ENCODE measurements around the gene WDR20.
"Not testable (repeated sequence)": the region's sequence is repeated elsewhere in the genome, so short reads cannot be mapped to it uniquely, and the experiment has no call there.

WDR20 gene

DNA sequence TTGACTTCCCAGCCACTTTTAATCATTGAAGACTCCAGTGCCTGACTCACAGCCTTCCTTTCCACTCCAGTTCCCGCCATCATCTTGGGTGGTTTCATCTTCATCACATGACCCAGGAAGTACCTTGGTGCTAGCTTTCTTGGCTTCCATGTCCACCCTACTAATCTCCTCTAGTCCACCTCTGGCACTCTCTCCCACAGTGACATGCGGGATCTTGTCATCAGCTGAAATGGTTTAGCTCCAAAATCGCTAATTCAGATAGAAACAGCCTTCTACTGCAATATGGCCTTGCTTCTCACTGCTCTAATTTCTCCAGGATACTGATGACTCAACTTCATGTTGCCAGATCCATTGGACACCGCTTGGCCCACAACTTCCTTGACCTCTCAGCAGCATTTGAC is 24.5 kb downstream of the WDR20 start:
- no peak for DNase-seq

DNA sequence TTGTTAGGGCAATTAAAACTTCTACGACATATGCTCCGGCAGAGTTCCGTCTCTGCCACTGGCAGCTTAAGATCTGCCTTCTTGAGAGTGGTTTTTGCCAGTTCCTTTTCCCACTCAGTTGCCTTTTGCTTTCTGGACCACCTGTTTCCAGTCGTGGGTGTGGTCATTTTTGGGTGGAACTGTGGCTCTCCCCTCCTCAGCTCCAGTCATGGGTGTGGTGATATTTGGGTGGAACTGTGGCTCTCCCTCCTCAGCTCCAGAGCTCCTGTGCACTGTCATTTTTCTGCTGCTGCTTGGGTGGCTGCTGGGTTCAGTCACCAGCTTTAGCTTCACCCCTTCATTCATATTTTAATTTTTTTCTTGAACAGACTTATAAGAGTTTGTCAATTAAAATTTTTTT is 25.3 kb downstream of the WDR20 start:
- DNase-seq, result no peak

DNA sequence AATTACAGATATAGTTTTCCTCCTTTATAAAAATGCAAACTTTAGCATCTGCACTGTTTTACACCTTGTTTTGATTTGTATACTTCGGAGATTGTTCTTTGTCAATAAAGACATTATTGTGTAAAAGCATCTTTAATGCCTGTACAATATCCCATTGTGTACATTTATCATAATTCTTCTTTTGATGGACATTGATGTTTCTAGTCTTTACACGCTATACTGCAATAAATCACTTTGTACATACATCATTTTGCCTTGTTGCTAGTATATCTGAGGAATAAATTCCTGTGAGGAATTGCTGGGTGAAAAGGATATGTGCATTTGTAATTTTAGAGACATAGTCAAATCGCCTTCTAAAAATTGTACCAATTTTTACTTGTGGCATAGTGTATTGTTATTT is 30.4 kb downstream of the WDR20 start:
- DNase-seq, result no peak

DNA sequence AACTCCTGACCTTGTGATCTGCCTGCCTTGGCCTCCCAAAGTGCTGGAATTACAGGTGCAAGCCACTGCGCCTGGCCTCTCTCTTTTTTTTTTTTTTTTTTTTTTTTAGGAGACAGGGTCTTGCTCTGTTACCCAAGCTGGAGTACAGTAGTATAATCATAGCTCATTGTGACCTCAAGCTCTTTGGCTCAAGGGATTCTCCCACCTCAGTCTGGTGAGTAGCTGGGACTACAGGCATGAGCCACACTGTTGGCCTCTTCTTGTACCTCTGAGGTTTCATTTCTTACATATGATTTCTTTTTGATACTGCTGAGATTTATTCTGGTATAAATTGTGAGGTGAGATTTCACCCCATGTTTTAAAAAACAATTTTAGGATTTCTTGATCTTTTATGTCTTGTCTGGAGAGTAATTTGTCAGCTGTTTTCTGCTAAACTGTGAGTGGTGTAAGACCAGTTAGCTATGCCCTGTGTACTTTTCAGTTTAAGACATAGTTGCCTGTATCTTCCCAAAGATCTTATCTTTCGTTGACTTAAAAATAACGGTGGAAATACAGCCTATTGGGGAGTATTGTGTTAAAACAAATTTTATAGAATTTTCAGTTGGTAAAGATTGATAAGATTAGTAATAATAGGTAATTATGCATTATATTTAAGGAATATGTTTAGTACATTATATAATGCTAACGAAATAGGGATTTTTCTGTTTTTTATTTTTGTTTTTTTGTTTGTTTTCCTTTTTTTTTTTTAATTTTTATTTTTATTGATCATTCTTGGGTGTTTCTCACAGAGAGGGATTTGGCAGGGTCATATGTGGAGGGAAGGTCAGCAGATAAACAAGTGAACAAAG is 31.7 kb downstream of the WDR20 start:
- DNase-seq, result no peak

DNA sequence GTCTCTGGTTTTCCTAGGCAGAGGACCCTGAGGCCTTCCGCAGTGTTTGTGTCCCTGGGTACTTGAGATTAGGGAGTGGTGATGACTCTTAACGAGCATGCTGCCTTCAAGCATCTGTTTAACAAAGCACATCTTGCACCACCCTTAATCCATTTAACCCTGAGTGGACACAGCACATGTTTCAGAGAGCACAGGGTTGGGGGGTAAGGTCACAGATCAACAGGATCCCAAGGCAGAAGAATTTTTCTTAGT is 32.2 kb downstream of the WDR20 start:
- not testable (repeated sequence) for DNase-seq

DNA sequence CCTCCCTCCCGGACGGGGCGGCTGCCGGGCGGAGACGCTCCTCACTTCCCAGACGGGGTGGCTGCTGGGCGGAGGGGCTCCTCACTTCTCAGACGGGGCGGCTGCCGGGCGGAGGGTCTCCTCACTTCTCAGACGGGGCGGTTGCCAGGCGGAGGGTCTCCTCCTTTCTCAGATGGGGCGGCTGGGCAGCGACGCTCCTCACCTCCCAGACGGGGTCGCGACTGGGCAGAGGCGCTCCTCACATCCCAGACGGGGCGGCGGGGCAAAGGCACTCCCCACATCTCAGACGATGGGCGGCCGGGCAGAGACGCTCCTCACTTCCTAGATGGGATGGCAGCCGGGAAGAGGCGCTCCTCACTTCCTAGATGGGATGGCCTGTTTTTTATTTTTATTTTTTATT is 33.0 kb downstream of the WDR20 start:
- DNase-seq, result not testable (repeated sequence)

DNA sequence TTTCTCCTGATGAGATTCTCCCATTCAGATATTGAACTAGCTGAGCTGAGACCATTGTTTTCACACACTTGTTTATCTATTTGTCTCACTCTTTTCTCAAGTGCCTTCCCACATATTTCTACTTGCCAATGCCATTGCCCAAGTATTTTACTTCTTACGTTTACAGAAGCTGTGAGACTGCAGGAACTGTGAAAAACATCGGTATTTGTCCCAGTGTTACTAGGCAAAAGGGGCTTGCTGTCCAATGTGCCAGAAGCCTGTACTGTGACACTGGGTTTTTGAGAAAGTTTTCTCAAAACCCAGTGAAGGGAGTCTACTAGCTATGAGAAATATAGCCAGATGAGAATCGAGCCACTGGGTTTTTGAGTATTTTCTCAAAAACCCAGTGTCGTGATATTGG is 37.5 kb downstream of the WDR20 start:
- no peak for DNase-seq

DNA sequence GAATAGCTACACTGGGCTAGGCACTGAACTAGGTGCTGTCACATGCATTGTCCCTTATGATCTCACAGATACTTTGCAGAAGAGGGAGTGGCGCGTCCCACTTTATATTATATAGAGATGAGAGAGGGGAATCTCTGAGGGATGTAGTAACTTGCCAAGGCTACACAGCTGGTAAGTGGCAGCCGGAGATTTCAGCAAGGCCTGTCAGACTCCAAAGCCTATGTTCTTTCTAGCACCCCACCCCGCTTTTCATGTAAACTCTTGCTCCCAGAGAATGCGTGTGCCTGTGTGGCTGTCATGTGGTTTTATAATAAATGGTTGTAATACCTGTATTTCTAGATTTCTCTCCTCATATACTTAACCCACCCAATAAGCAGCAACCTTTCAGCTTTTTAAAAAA is 39.1 kb downstream of the WDR20 start:
- no peak for DNase-seq

DNA sequence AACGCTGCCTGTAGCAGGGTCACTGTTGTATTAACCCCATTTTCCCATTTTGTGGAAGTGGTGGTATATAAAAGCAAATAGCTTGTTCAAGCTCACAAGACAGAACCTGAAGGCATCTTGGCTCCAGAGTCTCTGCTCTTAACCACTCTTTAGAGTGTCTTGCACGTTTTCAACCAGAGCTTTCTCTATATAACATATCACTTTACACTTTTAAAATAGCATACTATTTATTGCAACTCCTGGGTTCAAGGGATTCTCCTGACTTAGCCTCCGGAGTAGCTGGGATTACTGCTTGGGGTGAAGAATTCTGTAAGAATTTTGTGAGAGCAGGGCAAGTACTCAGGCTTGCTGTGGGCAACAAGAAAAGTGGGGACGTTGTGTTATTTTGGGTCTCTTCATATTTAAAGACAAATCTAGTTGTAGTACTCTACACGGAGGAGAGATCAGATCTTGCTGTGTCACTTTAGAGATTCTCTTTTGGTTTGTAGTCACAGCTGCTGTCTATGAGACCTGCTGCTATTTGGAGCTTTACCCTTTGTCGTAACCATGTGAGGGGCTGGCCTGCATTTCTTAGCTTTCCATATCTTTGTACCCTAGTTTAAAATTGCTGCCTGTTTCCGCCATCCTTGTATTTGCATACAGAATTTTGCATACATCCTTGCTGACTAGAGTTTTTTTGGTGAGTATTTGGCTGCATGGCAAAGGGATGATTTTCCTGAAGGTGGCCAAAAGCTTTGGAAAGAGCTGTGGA is 40.7 kb downstream of the WDR20 start:
- DNase-seq, result no peak

DNA sequence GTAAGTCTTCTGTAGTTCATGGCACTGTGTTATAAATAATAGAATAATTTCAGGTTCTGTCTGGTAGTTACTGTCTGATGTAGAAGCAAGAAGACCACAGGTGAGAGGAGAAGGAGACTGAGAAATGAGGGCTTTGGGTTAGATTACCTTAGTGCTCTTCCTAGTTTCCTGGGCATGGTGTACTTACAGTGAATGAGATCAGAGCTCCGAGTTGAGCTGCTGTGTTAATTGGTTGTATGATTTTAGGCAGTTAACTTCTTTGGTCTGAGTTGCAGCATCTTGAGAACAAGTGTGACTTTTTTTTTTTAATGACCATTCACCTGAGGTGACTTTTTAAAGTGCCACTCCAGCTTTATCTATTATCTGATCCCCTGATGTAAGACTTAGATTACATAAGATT is 41.5 kb downstream of the WDR20 start:
- no peak for DNase-seq

DNA sequence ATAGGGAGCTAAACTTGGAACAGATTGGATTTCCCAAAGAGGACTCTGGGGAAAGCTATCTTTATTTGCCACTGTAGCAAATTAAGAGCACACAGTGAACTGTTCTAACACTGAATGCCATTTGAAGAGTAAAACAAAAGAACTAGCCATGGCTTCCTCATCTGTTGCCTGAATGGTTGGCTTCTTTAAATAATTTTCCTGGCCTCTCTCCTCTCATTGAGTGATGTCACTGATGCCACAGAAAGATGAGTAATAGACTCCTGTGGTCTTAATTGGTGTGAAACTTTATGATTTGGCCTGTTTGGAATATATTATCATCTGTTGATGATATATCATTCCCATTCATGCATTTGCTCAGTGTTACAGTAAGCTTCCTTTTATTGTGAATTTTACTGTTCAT is 42.5 kb downstream of the WDR20 start:
- DNase-seq, result no peak

DNA sequence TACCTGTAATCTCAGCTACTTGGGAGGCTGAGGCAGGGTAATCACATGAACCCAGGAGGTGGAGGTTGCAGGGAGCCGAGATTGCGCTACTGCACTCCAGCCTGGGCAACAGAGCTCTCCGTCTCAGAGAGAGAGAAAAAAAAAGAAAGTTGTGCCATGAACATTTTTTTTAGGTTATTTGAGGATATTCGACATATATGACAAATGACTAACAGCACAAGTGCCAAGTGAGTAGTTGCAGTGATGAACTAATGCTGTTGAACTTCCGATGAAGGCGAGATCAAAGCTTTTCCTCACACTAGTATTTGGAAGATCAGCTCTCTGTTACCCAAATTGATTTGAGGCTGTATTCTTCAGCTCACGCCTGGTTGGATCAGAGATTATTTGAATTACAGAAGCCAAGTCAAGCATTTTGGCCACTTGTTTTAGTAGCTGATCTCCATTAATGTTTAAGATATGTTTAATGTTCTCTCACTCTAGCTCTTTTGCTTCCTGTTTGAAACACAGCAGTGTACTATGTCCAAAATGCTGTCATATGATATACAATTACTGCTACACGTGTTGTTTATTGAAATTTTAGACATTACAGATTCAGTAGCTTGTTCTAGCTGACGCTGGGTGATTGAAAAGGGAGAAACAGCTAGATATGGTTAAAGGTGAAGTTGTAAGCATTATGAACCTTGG is 43.4 kb downstream of the WDR20 start:
- DNase-seq, result no peak

DNA sequence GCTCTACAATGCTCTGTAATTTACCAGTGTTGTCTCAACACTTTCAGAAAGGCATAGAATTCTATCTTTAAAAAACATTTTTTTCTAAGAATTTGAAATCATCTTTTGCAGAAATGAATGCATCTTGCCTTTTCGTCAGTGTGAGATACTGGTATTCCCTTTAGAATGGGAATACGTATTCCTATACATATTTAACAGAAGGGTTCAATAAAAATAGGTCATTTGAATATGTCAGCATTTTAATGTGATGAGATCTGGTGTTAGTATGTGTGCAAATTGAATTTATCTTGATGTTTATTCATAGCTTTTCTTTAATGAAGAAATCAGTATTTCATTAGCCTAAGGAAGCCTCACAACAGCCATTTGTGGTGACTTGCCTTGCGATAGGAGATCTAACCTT is 44.2 kb downstream of the WDR20 start:
- no peak for DNase-seq

DNA sequence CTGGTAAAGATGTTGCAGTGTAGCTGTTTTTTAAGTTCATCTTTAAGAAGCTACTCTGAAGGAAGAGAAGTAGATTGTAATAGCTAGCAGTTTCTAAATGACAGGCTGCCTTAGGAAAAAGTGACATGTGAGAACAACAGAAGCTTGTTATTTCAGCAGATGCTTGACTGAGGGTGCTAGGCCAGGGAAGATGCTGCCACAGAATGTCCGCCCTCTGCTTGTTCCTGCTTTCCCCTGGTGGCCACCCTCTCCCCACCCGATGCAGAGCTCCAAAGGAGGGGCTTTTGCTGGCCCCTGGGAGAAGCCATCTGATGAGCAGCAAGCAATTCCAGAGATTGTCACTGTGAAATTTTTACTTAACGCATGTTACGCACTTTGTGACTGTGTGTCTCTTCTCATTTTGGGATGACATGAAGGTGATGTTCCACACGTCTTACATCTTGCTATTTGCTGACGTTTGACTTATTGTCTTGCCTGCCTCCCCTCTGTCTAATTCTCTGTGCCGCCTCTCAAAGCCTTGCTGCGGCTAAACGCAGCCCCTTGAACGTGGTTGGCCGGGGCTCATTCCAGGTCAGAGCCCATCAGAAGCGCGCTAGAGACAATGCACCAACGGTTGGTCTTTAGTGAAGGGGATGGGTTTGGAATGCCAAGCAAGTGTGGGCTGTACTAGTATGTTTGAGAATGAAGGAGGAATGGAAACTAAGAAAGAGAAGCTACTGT is 44.8 kb downstream of the WDR20 start:
- DNase-seq, result peak in 32 of 56 donors; percentile 22 to 73 (median 56)

DNA sequence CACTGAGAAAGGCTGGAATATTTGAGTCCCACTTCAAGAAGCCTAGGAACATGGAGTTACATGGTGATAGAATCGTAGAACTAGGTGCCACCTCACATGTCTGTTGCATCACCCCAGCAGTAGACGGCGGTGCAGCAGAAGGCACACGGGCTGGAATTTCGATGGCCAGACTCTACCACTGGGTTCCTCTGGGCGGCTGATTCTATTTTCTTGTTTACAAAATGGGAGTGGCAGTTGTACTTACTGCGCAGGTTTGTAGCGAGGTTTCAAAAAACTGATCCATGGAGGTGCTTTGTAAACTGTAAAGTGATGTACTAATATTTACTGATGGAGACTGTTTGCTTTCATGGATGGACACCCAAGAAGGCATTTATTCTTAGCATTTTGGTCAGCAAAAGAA is 45.7 kb downstream of the WDR20 start:
- no peak for DNase-seq

DNA sequence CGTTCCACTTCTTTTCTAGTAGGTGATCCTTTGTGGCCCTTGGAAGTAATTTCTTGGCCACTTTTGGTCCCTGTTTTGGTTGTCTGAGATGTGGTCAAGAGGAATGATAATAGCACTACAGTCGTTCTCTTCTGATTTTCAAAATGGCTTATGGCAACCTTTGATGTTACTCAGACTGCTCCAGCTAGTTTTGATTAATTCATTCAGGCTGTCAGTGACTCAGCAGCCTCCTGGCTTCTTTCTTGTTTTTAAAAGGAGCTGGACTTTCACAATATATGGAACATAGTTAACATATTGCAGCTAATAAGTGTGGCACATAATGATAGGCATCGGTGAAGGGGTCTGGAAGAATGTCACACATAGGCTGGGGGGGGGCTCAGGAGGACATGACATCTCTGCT is 47.3 kb downstream of the WDR20 start:
- DNase-seq, result no peak

DNA sequence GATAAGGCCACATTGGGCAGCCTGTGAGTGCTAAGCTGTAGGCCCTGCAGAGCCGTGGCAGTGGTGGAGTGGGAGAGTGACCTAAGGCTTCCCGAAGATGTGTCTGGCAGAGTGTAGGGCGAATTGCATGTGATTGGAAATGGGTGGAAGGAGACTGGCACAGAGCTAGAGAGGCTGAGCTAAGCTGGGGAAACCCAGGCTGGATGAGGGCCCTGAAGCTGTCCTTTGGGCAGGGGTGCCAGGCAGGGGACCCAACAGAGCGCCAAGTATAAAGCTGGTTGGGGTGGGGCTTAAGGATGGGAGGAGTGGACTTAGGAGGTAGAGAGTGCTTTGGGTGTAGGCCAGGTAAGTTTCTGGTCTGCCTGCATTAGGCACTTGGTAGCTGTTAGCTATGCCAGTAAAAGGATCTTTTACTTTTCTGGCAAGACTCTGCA is 47.9 kb downstream of the WDR20 start:
- DNase-seq, result peak in 6 of 56 donors; percentile 26 to 68 (median 40)

DNA sequence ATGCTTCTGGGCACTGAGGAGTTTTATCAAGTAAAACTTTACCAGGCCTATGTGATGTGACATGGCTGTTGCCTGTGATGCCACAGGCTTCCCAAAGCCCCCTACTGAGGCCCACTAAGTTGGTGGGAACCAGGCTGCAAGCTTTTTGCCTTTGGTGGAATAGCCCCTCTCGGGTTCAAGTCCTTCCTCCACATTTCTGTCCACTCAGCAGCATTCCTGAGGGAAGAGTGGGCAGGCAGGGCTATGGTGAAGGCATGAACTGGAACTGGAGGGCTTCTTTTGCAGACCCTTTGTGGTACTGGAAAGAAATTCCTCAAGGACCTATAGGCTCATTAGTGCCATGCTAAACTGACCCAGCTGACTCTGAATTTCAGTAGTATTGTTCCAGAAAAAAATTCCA is 48.5 kb downstream of the WDR20 start:
- no peak for DNase-seq

DNA sequence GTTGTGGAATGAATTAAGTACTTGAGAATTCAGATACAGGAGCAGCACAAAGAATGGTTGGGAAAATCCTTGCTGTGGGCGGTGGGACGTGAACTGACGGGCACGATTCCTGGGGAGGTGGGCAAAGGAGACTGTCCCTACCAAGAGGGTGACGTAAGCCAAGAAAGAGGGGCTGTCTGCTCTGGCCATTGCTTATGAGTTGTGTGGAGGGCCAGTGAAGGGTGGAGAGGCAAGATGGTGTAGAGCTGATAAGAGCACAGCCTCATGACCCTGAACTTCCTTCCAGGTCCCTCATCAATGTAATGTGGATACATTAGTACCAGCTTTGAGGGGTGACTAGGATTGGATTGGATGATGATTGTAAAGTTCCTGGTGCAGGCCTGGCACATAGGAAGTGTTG is 50.2 kb downstream of the WDR20 start:
- no peak for DNase-seq

DNA sequence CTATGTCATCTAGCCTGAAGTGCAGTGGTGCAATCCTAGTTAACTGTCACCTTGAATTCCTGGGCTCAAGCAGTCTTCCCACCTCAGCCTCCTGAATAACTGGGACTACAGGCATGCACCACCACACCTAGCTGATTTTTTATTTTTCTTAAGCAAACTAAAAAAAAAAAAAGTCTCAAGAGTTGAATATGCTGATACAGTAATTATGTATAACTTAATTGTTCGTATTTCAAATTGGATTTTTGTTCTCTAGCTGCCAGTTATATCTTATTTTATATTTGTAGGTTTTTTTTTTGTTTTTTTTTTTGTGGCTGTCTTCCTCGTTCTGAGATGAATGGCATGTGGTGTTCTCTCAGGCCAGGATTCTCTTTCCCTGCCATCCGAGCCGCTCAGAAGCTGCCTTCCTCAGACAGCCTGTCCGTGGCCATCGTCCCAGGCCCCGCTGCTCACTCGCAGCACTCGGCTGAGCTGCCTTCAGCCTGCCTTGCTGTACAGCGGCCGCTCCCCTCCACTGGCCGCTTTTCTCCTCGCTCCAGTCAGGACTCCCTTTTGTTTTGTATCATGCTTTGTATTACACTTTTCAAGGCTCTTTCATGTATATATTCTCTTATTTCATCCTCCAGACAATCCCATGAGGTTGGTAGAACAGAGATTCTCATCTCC is 53.3 kb downstream of the WDR20 start:
- peak in 26 of 56 donors; percentile 23 to 71 (median 42) for DNase-seq

DNA sequence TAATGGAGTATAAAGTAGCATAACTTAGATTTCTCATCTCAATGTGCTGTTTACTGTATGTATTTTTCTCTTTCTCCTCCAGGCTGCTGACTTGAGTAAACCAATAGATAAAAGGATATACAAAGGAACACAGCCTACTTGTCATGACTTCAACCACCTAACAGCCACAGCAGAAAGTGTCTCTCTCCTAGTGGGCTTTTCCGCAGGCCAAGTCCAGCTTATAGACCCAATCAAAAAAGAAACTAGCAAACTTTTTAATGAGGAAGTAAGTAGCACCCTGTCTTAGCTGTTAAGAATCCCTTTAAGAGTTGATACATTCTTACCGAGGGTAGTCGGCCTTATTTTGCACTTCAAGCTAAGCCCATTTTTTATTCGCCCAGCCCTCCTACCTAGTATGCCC is 55.2 kb downstream of the WDR20 start:
- DNase-seq, result no peak

Data from nucleus accumbens (tissue), 56 donors.